HG03025 (cell line): Measurements from ENCODE around the gene LIN28B.

Experiments used
- ATAC-seq: cut with Tn5 transposase; IDR thresholded peaks from one replicate; pipeline ENCODE4 v1.9.1; 2021; ENCODE audit warnings: mild to moderate bottlenecking, moderate library complexity; ENCODE audit not compliant: unreplicated experiment, low FRiP score

The LIN28B gene

DNA sequence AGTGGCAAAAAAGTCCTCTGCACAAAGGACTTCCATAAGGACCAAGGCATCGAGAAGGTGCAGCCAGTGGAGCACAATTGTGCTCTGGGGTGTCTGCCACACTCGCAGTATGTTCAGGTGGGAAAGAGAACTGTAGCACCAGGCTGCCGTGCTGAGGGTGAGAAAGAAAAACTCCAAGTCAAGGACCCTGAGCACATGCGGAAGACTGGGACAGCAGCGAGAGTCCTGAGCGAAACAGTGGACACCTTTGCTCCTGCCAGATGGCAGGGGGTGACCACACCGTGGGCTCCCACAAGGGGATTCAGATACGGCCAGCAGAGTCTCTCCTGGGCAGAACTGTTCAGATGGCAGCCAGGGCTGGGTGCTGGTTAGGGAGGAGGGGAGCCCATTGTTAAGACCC is 149.4 kb downstream of the LIN28B start:
- ATAC-seq = no peak

DNA sequence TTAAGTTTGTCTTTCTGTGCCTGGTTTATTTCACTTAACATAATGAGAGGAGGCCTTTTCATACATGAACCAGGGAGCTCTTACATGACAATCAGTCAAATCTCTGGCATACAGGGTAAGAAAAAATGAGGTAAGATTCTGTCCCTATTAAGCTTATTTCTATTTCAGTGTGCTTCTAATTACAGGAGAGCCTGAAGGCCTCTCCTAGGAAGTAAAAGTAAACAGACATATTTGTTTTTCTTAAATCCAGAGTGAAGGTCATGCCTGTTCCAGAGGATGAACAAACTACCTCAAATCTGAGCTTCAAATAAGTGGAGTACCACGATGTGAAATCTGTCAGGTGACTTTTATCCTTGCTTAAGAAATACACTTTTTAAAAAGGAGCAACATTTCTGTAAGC is 150.3 kb downstream of the LIN28B start:
- no peak for ATAC-seq

DNA sequence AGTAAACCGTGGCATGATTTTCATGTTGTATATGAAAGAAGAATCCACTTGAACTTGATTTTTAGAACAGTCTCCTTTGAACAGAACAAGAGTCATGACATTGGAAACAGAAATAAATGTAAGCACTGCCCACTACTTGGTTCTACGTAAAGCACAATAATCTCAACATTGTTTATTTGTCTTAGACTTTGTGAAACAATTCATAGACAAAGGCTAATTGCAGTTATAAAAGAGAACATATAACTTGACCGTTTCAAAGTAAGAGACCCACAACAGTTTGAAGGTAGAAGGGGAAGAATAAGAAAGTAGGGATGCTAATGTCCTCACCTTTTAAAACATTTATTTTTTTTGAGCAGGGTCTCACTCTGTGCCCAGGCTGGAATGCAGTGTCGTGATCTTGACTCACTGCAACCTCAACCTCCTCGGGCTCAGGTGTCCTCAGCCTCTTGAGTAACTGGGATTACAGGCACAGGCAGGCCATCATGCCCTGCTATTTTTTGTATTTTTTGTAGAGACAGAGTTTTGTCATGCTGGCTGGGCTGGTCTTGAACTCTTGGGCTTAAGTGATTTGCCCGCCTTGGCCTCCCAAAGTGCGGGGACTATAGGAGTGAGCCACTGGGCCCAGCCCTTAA is 151.8 kb downstream of the LIN28B start:
- ATAC-seq = no peak

DNA sequence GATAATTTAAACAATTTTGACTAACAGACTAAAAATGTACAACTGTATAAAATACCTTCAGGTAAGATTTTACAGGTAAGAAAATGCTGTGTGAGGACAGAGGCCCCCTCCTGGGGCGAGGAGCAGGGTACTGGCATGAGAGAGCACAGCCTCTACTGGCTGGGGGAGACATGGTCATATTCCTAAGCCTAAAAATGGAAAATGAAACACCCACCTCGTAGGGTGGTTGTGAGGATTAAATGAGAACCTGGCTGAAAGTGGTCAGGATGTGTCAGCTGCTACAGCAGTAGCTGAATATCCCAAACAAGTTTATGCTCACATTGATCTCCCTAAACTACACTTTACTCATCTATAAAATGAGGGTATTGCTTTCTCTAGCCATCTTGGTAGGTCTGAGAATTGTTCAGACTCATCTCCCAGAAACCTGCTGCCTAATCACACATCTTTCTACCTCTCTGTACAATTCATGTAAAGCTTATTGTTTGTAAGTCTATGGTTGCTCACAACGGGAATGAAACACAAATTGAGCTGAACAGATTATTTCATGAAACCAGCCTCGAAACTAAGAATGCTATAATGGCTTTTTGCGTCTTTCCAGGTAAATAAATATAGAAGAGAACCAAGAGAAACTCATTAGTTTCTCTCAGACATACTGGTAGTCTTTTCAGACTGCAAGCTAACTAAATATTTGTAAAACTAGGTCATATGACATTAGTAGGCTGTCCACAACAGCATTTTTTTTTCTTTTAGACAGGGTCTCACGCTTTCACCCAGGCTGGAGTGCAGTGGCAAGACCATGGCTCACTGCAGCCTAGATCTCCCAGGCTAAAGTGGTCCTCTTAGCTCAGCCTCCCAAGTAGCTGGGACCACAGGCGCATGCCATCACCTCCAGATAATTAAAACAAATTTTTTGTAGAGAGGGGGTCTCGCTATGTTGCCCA is 153.3 kb downstream of the LIN28B start:
- ATAC-seq = no peak

DNA sequence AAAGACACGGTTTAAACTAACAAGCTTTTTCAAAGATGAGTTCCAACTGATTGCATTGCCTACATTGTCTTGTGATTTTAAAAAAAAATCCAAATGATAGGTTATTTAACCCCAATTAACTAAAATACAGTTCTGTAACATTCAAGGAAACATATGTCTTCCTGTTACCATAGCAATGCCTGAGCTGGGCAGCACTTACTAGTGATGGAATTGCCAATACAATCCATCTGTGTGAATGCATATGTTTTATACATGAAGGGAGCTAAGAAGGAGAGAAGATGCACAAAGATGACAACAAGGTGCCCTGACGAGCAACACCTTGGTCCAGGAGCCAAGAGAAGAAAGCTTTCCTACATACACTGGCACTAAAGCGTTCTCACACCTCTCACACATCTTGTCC is 154.2 kb downstream of the LIN28B start:
- no peak for ATAC-seq

DNA sequence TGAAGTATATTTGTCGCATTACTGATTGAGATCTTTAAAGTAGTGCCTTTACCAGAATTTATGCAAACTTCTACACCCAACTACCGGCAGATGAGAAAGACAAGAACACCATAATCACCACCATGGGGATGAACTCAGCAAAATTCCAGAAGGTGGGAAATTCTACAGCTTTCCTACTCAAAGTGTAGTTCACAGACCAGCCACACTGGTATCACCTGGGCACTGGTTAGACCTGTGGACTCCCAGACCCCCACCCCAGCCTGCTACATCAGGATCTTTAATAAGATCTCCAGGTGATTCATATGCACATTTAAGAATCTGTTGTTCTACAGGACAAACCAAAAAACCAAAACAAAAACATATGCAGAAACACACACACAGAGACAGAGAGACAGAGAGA is 155.0 kb downstream of the LIN28B start:
- ATAC-seq = no peak

DNA sequence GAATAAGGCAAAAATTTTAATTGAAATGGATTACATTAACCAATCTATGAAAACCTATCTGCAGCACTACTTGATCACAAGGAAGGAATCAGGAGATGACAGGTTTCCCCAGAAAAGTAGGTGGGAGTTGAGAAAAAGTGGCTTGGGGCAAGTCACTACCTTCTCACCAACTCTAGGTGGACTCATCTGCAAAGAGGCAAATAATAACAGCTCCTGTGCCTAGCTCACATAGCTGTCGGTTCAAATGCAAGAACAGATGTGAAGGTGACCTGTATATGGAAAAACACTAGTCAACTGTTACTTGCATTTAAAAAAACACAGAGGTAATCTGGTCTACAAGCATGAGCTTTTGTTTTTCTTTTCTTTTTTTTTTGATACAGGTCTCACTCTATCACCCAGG is 155.7 kb downstream of the LIN28B start:
- ATAC-seq = no peak

DNA sequence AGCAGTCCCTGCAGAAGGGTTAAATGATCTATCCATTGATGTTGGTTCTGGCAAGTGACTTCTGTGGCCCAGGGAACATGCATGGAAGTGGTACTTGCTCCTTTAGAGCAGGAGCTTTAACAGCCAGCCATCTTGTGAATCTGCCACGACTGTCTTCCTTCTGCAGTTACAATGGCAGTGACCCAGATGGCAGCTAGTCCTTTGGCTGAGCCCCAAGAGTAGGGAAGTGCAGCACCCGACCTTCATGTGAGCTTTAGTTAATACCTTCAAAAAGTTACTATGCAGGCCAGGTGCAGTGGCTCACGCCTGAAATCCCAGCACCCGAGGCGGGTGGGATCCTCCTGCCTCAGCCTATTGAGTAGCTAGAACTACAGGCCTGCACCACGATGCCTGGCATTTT is 156.5 kb downstream of the LIN28B start:
- no peak for ATAC-seq

DNA sequence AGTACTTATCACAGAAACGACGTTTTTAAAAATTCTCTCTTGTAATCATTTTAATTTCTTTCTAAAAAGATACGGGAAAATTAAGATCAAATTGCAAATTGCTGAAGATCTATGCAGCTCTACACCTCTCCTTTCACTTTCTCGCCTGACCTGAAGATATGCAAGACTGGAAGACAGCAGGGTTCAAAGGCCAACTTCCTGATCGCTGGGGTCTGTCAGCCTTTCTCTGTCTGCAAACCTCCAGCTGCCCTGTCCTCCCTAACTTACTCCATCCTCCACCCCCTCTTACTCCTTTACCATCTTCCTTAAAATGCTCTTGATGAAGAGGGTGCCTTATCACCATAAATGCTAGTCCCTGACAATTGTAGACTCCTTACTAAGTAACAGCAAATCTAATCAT is 159.2 kb downstream of the LIN28B start:
- no peak for ATAC-seq

DNA sequence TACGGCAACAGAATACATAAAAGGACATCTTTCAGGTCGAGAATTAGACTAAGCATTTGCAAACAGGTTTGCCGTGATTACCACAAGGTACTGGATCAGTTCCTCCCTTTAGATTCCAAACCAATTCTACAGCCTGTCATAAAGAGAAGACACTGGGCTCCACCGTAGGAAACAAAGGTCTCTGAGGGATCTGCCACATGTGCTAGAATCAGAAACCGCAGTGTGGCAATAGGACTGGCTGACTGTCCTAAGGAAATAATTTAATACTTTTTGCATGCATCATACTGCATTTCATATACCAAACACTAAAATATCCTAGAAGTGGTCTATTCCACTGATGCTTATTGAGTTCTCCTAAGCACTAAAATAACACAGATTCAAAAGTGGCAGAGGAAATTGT is 163.7 kb downstream of the LIN28B start:
- no peak for ATAC-seq

DNA sequence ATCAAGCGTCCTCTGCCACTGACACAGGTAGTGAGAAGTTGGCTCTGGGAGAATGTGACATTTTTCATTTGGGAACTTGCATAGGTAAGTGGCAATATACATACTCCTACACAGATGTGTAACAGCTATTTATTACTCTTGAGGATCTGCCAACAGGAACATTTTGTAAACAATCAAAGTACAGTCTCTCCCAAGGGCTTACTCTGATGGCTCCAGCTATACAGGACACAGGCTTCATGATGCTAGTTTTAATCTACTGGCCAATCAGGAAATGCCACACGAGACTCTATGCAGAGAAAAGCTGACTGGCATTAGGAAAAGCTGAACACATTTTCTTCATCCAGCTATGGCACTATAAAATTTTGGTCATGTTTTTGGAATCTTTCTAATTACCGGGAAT is 165.1 kb downstream of the LIN28B start:
- ATAC-seq = no peak

DNA sequence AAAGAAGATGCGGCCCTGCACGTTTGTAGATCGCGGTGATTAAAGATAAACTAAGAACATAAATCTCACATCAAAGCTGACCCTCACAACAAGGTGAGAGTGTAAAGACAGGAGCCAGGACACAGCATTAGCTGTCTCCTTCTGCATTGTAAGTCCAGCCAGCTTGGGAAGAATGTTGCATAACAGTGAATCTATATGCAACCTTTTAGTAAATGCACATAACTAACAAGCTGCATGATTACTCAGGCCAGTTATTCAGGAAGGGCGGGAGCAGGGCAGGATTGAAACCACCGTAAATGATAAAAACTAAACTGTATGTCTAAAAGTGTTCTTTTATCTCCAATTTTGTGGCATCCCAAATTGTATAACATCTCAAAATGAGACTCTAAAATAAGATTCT is 165.8 kb downstream of the LIN28B start:
- no peak for ATAC-seq
